CD14-positive monocyte (primary cell): ENCODE measurements around the gene CCDC116. TPM values are rescaled to one million over a fixed set of nuclear protein-coding genes. Genes with fewer than 3 reads are reported as not detected.

Experiments used
- DNase-seq, 3 donors: peaks; one replicate each; pipeline ENCODE4 v3.0.0-alpha.2; 2011 to 2022
- H2AFZ ChIP-seq: 2 replicates; pipeline ENCODE4 v1.6.0; 2012; ENCODE audit warnings: mild to moderate bottlenecking, low read depth, low read length, inconsistent platforms; ENCODE audit not compliant: insufficient read depth, poor library complexity, severe bottlenecking
- H3K27ac ChIP-seq, 2 donors: 1 replicate in 1 of 2; 2 replicates in 1 of 2; pipeline ENCODE4 v1.5.1; 2012 to 2013; ENCODE audit warnings: low read length in 2 of 2, control low read depth in 1 of 2, inconsistent platforms in 1 of 2, low read depth in 1 of 2, mild to moderate bottlenecking in 1 of 2
- H3K27me3 ChIP-seq, 2 donors: one replicate each; pipeline versions ENCODE4 v1.6.0 to v1.6.1; 2011 to 2013; ENCODE audit warnings: low read length in 2 of 2; ENCODE audit not compliant: control insufficient read depth in 2 of 2, insufficient read depth in 2 of 2
- H3K36me3 ChIP-seq, 2 donors: replicated peaks in 1 of 2; 1 replicate in 1 of 2; 2 replicates in 1 of 2; pipeline versions ENCODE4 v1.5.1 to v1.6.1; 2012 to 2013; ENCODE audit warnings: low read length in 2 of 2, control low read depth in 1 of 2, inconsistent platforms in 1 of 2, mild to moderate bottlenecking in 1 of 2; ENCODE audit not compliant: insufficient read depth in 2 of 2, control insufficient read depth in 1 of 2
- H3K4me1 ChIP-seq, 2 donors: 1 replicate in 1 of 2; 2 replicates in 1 of 2; pipeline versions ENCODE4 v1.5.1 to v1.6.1; 2012 to 2013; ENCODE audit warnings: low read length in 2 of 2, control low read depth in 1 of 2, inconsistent platforms in 1 of 2, mild to moderate bottlenecking in 1 of 2, moderate library complexity in 1 of 2; ENCODE audit not compliant: insufficient read depth in 2 of 2, control insufficient read depth in 1 of 2
- H3K4me2 ChIP-seq: replicated peaks from 2 replicates; pipeline ENCODE3; 2012; ENCODE audit warnings: low read length, moderate library complexity, mild to moderate bottlenecking; ENCODE audit not compliant: poor library complexity, severe bottlenecking; ENCODE audit errors: extremely low read depth
- H3K4me3 ChIP-seq, 3 experiments: fragments of 200-600 bp in 1 of 3; sonication (generic) in 1 of 3; replicated peaks in 1 of 3; 1 replicate in 2 of 3; 2 replicates in 1 of 3; pipeline ENCODE4 v1.5.1; 2011 to 2013; ENCODE audit warnings: low read length in 3 of 3, mild to moderate bottlenecking in 3 of 3, control low read depth in 2 of 3, low read depth in 2 of 3, inconsistent platforms in 1 of 3, moderate library complexity in 1 of 3
- H3K79me2 ChIP-seq: 2 replicates; pipeline ENCODE4 v1.6.0; 2012; ENCODE audit warnings: mild to moderate bottlenecking, control low read depth, inconsistent platforms, low read length, moderate library complexity; ENCODE audit not compliant: insufficient read depth
- H3K9ac ChIP-seq: 2 replicates; pipeline ENCODE4 v1.6.0; 2017; ENCODE audit warnings: low read length, mild to moderate bottlenecking; ENCODE audit not compliant: insufficient read depth, poor library complexity, severe bottlenecking
- H3K9me3 ChIP-seq, 2 donors: replicated peaks in 1 of 2; 1 replicate in 1 of 2; 2 replicates in 1 of 2; pipeline versions ENCODE4 v1.5.1 to v1.6.1; 2012 to 2013; ENCODE audit warnings: low read length in 2 of 2, control low read depth in 1 of 2; ENCODE audit not compliant: control insufficient read depth in 1 of 2, insufficient read depth in 1 of 2
- H4K20me1 ChIP-seq: 2 replicates; pipeline ENCODE4 v1.6.0; 2012; ENCODE audit warnings: mild to moderate bottlenecking, low read length, control low read depth, moderate library complexity; ENCODE audit not compliant: insufficient read depth
- H3K27ac Mint-ChIP-seq, 7 donors: one replicate each; pipeline ENCODE4 v1.8.0; 2020; ENCODE audit warnings: mild to moderate bottlenecking in 7 of 7, mixed read lengths in 7 of 7, moderate library complexity in 6 of 7, inconsistent platforms in 2 of 7
- H3K27me3 Mint-ChIP-seq, 3 donors: one replicate each; pipeline ENCODE4 v1.8.0; 2021 to 2022; ENCODE audit warnings: low read depth in 3 of 3, mild to moderate bottlenecking in 3 of 3, mixed read lengths in 3 of 3, moderate library complexity in 3 of 3, inconsistent platforms in 1 of 3
- H3K36me3 Mint-ChIP-seq, 2 donors: one replicate each; pipeline ENCODE4 v1.8.0; 2020; ENCODE audit warnings: mixed read lengths in 2 of 2, inconsistent platforms in 1 of 2, mild to moderate bottlenecking in 1 of 2
- H3K4me1 Mint-ChIP-seq: one replicate; pipeline ENCODE4 v1.8.0; 2020; ENCODE audit warnings: mild to moderate bottlenecking, mixed read lengths
- H3K4me3 Mint-ChIP-seq, 2 donors: one replicate each; pipeline ENCODE4 v1.8.0; 2020; ENCODE audit warnings: mild to moderate bottlenecking in 2 of 2, mixed read lengths in 2 of 2, moderate library complexity in 1 of 2
- H3K9me3 Mint-ChIP-seq, 7 donors: one replicate each; pipeline ENCODE4 v1.8.0; 2020 to 2022; ENCODE audit warnings: mixed read lengths in 7 of 7, mild to moderate bottlenecking in 6 of 7, moderate library complexity in 6 of 7, inconsistent platforms in 2 of 7
- CTCF ChIP-seq: fragments of 200-600 bp; IDR thresholded peaks from one replicate; pipeline ENCODE4 v1.8.0; 2022; ENCODE audit warnings: antibody characterized with exemption, mild to moderate bottlenecking
- WGBS: methylation state at CpG from one replicate; pipeline ENCODE4 v1.1.5; 2013; ENCODE audit warnings: missing lambda C conversion rate; ENCODE audit not compliant: insufficient coverage; 5-methylcytosine and 5-hydroxymethylcytosine counted together
- intact Hi-C, 2 donors: fragments of 100-400 bp; cut with micrococcal nuclease; formaldehyde crosslinking; loops; one replicate each; pipeline versions ENCODE4 v1.15.0 to v1.15.1; 2023
- polyA plus RNA-seq, 3 donors: library from polyadenylated mRNA; depleted of rRNA in 1 of 3; unstranded in 2 of 3; stranded (reverse) in 1 of 3; fragments of 300-500 nt in 2 of 3; fragments of >200 nt in 1 of 3; fragmentation: Illumina TruSeq in 2 of 3; gene quantifications; 1 replicate in 2 of 3; 2 replicates in 1 of 3; pipeline ENCODE4 v1.2.3, GENCODE V29; 2012 to 2021

The CCDC116 gene
- polyA plus RNA-seq, 3 donors, result 0.21 TPM; not detected in 2

- no peak for TF ChIP-seq CTCF
- intact Hi-C loops, result loop anchor here in 1 of 2 donors (10.0 kb wide), 1 partner anchor 283 kb away; no protein-coding TSS in a partner anchor
- Histone ChIP-seq H3K4me2 (peak overlapping the region; percentile 87), H3K27ac (peak overlapping the region in 1 of 2 donors; percentile 69), H4K20me1 (peaks cover 3% of the 10 kb centered on the region), H3K4me1 (peaks cover 23 to 35% of the 10 kb centered on the region in 2 donors), H3K9ac (peak overlapping the region; percentile 72), H3K79me2 (no peaks in the 10 kb centered on the region), H2AFZ (peak overlapping the region; percentile 92), H3K36me3 (peaks cover 2 to 5% of the 10 kb centered on the region in 2 donors), H3K4me3 (peak overlapping the region; percentile 34 to 77 (median 60)), H3K27me3 (no peaks in the 10 kb centered on the region), H3K9me3 (no peaks in the 10 kb centered on the region)
- peak overlapping the region; percentile 83 to 93 for H3K4me3 Mint-ChIP-seq
- DNase-seq, result peak; percentile 72 to 86 (median 76)
- peak overlapping the region in 5 of 7 donors; percentile 43 to 80 (median 57) for H3K27ac Mint-ChIP-seq
- 0% methylated on average over 39 of the region's 44 CpGs for WGBS
- peaks cover 27% of the 10 kb centered on the region for H3K4me1 Mint-ChIP-seq
- peaks cover 6 to 8% (median 6%) of the 10 kb centered on the region in 3 donors for H3K27me3 Mint-ChIP-seq
- peaks cover 7 to 16% of the 10 kb centered on the region in 2 donors for H3K36me3 Mint-ChIP-seq
- H3K9me3 Mint-ChIP-seq, result peaks cover 0 to 5% (median 0%) of the 10 kb centered on the region in 7 donors
Observed at GRCh38 chr22:21652010-21652546, 19.5 kb downstream of the CCDC116 start.

GRCh38 chr22:21652547-21653545 lies 20.3 kb downstream of the CCDC116 start:
- H3K27ac ChIP-seq, result peak overlapping the region in 1 of 2 donors; percentile 69
- H3K9me3 ChIP-seq, result no peaks in the 10 kb centered on the region
- peaks cover 0 to 5% (median 0%) of the 10 kb centered on the region in 7 donors for H3K9me3 Mint-ChIP-seq
- H3K36me3 ChIP-seq, result peaks cover 2 to 5% of the 10 kb centered on the region in 2 donors
- H3K4me2 ChIP-seq, result peak overlapping the region; percentile 87
- no peaks in the 10 kb centered on the region for H3K27me3 ChIP-seq
- no peaks in the 10 kb centered on the region for H4K20me1 ChIP-seq
- H3K4me1 ChIP-seq, result peaks cover 28 to 43% of the 10 kb centered on the region in 2 donors
- H3K27me3 Mint-ChIP-seq, result peaks cover 7 to 9% (median 8%) of the 10 kb centered on the region in 3 donors
- peak overlapping the region in 1 of 7 donors; percentile 64 for H3K27ac Mint-ChIP-seq
- WGBS, result 33% methylated on average over 20 of the region's 40 CpGs
- no peak for TF ChIP-seq CTCF
- intact Hi-C loops, result loop anchor here in 1 of 2 donors (10.0 kb wide), 1 partner anchor 282 kb away; no protein-coding TSS in a partner anchor
- H3K4me3 ChIP-seq, result peak overlapping the region; percentile 34 to 77 (median 60)
- H3K4me1 Mint-ChIP-seq, result peaks cover 31% of the 10 kb centered on the region
- H3K4me3 Mint-ChIP-seq, result peak overlapping the region; percentile 83 to 93
- peak overlapping the region; percentile 92 for H2AFZ ChIP-seq
- H3K9ac ChIP-seq, result peak overlapping the region; percentile 72
- DNase-seq, result no peak
- no peaks in the 10 kb centered on the region for H3K79me2 ChIP-seq
- peaks cover 7 to 14% of the 10 kb centered on the region in 2 donors for H3K36me3 Mint-ChIP-seq
